OCI-LY7 (cell line): Measurements from ENCODE around the gene PTPRCAP. TPM values are rescaled to one million over a fixed set of nuclear protein-coding genes. Genes with fewer than 3 reads are reported as not detected.

ENCODE experiments used
- BruUV-seq: library from RNA; stranded (reverse); fragments of 400-500 nt; replicated peaks from 2 replicates; lab custom pipeline; 2021; lab: Mats Ljungman, UMichigan
- CTCF ChIA-PET: fragments of 300-600 bp; sonication (Branson Sonifier 250); formaldehyde crosslinking; loops from one replicate; lab custom pipeline; 2022; ENCODE audit warnings: antibody characterized with exemption; ENCODE audit not compliant: unreplicated experiment; lab: Charles Lee
- POLR2A ChIA-PET: fragments of 300-600 bp; sonication (Branson Sonifier 250); formaldehyde crosslinking; loops from one replicate; lab custom pipeline; 2022; ENCODE audit warnings: antibody characterized with exemption; lab: Charles Lee
- DNase-seq: peaks from one replicate; pipeline ENCODE4 v3.0.0-alpha.2; 2015; ENCODE audit warnings: low spot score
- H2AFZ ChIP-seq: fragments of 200-600 bp; sonication (generic), shearing (Covaris generic); 2 replicates; pipeline ENCODE4 v1.6.1; 2014; ENCODE audit warnings: mild to moderate bottlenecking, antibody characterized with exemption, low read length, moderate library complexity
- H3K27ac ChIP-seq: fragments of 200-600 bp; sonication (generic); 2 replicates; pipeline ENCODE4 v1.5.1; 2014; ENCODE audit warnings: mixed run types, low read depth, mild to moderate bottlenecking, moderate library complexity, low read length, inconsistent platforms; ENCODE audit not compliant: poor library complexity, severe bottlenecking
- H3K36me3 ChIP-seq: fragments of 200-600 bp; sonication (generic); 2 replicates; pipeline ENCODE4 v1.6.1; 2014; ENCODE audit warnings: mild to moderate bottlenecking, antibody characterized with exemption, low read length, moderate library complexity, mixed read lengths; ENCODE audit not compliant: insufficient read depth
- H3K4me1 ChIP-seq: fragments of 200-600 bp; sonication (generic); 2 replicates; pipeline ENCODE4 v1.5.1; 2014; ENCODE audit warnings: mild to moderate bottlenecking, low read length; ENCODE audit not compliant: insufficient read depth, poor library complexity, severe bottlenecking
- H3K4me2 ChIP-seq: fragments of 200-600 bp; sonication (generic); 2 replicates; pipeline ENCODE4 v1.6.1; 2014; ENCODE audit warnings: mild to moderate bottlenecking, low read length
- H3K4me3 ChIP-seq: fragments of 200-600 bp; sonication (generic); 2 replicates; pipeline ENCODE4 v1.5.1; 2014; ENCODE audit warnings: mild to moderate bottlenecking, low read depth, low read length; ENCODE audit not compliant: poor library complexity, severe bottlenecking
- H3K79me2 ChIP-seq: fragments of 200-600 bp; sonication (generic); 2 replicates; pipeline ENCODE4 v1.6.1; 2016; ENCODE audit warnings: low read depth, mild to moderate bottlenecking, low read length, moderate library complexity, mixed read lengths; ENCODE audit not compliant: insufficient read depth
- H3K9me2 ChIP-seq: fragments of 200-600 bp; sonication (generic); 2 replicates; pipeline ENCODE4 v1.6.1; 2016; ENCODE audit warnings: mild to moderate bottlenecking, low read length, mixed read lengths; ENCODE audit not compliant: insufficient read depth
- H3K9me3 ChIP-seq: fragments of 200-600 bp; sonication (generic); 2 replicates; pipeline ENCODE4 v1.6.1; 2014; ENCODE audit warnings: mild to moderate bottlenecking, mixed run types, low read length, mixed read lengths
- H4K20me1 ChIP-seq: fragments of 200-600 bp; sonication (generic); 2 replicates; pipeline ENCODE4 v1.6.1; 2014; ENCODE audit warnings: mild to moderate bottlenecking, antibody characterized with exemption, low read length, moderate library complexity, mixed read lengths; ENCODE audit not compliant: insufficient read depth
- CTCF ChIP-seq: fragments of 200-600 bp; sonication (generic); conservative IDR thresholded peaks from 2 replicates; pipeline ENCODE4 v1.5.1; 2014; ENCODE audit warnings: mild to moderate bottlenecking, antibody characterized with exemption, low read length, moderate library complexity, mixed read lengths
- EZH2phosphoT487 ChIP-seq: fragments of 200-600 bp; sonication (generic); IDR thresholded peaks from 2 replicates; pipeline ENCODE4 v1.6.1; 2018; ENCODE audit warnings: low read depth, borderline replicate concordance, mild to moderate bottlenecking, mixed run types, antibody characterized with exemption, low read length, moderate library complexity, mixed read lengths
- intact Hi-C: fragments of 100-400 bp; cut with micrococcal nuclease; formaldehyde crosslinking; loops from one replicate; pipeline ENCODE4 v1.10.0; 2022; ENCODE audit not compliant: unreplicated experiment
- total RNA-seq, 2 experiments: library from RNA; depleted of rRNA in 1 of 2; stranded (reverse); fragments of >200 nt in 1 of 2; shearing (Covaris generic) in 1 of 2; gene quantifications; 2 replicates each; pipeline ENCODE4 v1.2.3, GENCODE V29; 2014 to 2022

Gene PTPRCAP
- total RNA-seq, 2 experiments from 2014 or later = 129 to 212 TPM

GRCh38 chr11:67451658-67451976 lies 14.1 kb upstream of the PTPRCAP start:
- no peaks in the 10 kb centered on the region for H3K9me3 ChIP-seq
- H3K79me2 ChIP-seq = no peaks in the 10 kb centered on the region
- intact Hi-C loops = no loop called here
- no peaks in the 10 kb centered on the region for H3K36me3 ChIP-seq
- H4K20me1 ChIP-seq = no peaks in the 10 kb centered on the region
- no peak overlapping the region for H3K4me2 ChIP-seq
- H3K4me1 ChIP-seq = peaks cover 46% of the 10 kb centered on the region
- TF ChIP-seq CTCF (no peak), EZH2phosphoT487 (no peak)
- BruUV-seq = no TSS peak
- POLR2A ChIA-PET = interaction anchor here (0.6 to 2.6 kb wide), 2 partner anchors 12 to 14 kb away, joined by 4 to 7 read pairs; no protein-coding TSS in a partner anchor
- CTCF ChIA-PET = no interaction called here
- no peaks in the 10 kb centered on the region for H3K9me2 ChIP-seq
- DNase-seq = no peak
- H3K4me3 ChIP-seq = no peak overlapping the region
- H2AFZ ChIP-seq = no peak overlapping the region
- H3K27ac ChIP-seq = no peak overlapping the region

DNA sequence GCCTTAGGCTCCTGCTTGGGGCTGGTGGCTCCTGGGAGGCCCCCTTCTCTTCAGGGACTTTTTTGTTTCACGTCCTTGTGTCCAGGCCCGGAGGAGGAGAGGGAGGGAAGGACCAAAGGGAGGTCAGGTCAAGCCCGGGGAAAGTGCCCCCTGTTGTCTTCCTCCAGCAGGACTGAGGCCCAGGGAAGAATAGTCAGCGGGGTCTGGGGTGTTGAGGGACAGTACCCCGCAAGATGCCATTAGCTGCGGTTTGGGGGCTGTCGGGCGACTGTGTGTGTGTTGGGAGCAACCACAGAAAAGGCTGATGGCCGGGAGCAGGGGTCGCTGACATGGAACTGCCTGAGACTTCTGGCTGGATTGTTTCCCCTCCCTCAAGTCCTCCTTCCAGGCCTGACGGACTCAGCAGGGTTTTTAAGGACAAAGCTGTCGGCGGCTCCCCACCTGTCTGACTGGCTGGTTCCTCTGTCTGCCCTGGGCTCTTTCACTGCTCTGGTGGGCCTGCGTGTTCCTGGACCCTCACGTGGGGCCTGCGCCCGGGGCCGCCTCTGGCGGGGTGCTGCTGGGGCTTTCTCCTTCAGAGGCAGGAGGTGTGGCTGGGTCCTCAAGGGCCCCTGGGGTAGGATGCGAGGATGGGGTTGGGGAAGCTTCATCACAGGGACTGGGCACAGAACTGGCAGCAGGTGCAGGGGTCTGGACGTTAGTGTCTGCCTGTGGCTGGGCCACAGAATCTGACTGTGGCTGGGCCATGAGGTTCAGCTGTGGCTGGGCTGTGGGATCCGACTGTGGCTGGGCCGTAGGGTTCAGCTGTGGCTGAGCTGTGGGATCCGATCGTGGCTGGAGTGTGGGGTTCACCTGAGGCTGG lies 13.5 kb upstream of the PTPRCAP start:
- TF ChIP-seq EZH2phosphoT487 (no peak), CTCF (no peak)
- Histone ChIP-seq H3K9me2 (no peaks in the 10 kb centered on the region), H3K4me3 (no peak overlapping the region), H3K4me2 (peak overlapping the region; percentile 62), H3K4me1 (peaks cover 52% of the 10 kb centered on the region), H3K27ac (peak overlapping the region; percentile 73), H3K79me2 (no peaks in the 10 kb centered on the region), H3K36me3 (no peaks in the 10 kb centered on the region), H2AFZ (no peak overlapping the region), H4K20me1 (no peaks in the 10 kb centered on the region), H3K9me3 (no peaks in the 10 kb centered on the region)
- ChIA-PET POLR2A (interaction anchor here (0.6 to 3.9 kb wide), 4 partner anchors 9 to 15 kb away, joined by 4 to 37 read pairs (median 12); partner anchors contain the start of gene PTPRCAP), CTCF (interaction anchor here (0.5 to 0.9 kb wide), 2 partner anchors 9 to 14 kb away, joined by 3 to 9 read pairs; no protein-coding TSS in a partner anchor)
- no TSS peak for BruUV-seq
- DNase-seq = no peak
- intact Hi-C loops = no loop called here
